Measurements from ENCODE around the gene MIDN. TPM values are rescaled to one million over a fixed set of nuclear protein-coding genes. Genes with fewer than 3 reads are reported as not detected.
A peak's percentile ranks its signal among the peaks of the same experiment; 100 is the strongest.

The MIDN gene
- total and polyA plus RNA-seq, 2 donors (not counting 1 experiment from before 2014, with no cell fraction given), result 12.0 to 18.8 TPM

- H3K27me3 ChIP-seq (ENCODE audit: control insufficient read depth, insufficient read depth, low read length), result no peaks in the 10 kb centered on the region
These were observed 8.3 kb upstream of the MIDN start for GRCh38 chr19:1239796-1240737.

GRCh38 chr19:1240925-1241324, 7.5 kb upstream of the MIDN start:
- peaks cover 23% of the 10 kb centered on the region for H3K4me1 ChIP-seq (ENCODE audit: control insufficient read depth, extremely low read depth, insufficient read depth, low read length)
- peak overlapping the region in 1 of 4 experiments; percentile 75 for H3K4me3 ChIP-seq (replicated peaks in 1 of 4; ENCODE audit: control extremely low read depth in 1 of 4, insufficient read depth in 1 of 4, low read depth in 3 of 4, low read length in 4 of 4)
- no peak for DNase-seq (ENCODE audit: low read depth in 2 of 2)
- peaks cover 6% of the 10 kb centered on the region for H3K36me3 ChIP-seq (ENCODE audit: control insufficient read depth, insufficient read depth, low read length)
- peak overlapping the region; percentile 7 for H3K27ac ChIP-seq (ENCODE audit: insufficient read depth, low read length)
- peaks cover 23% of the 10 kb centered on the region for H3K79me2 ChIP-seq (ENCODE audit: control insufficient read depth, insufficient read depth, low read length)
- H3K9me3 ChIP-seq (ENCODE audit: control insufficient read depth, insufficient read depth, low read depth, low read length), result no peaks in the 10 kb centered on the region
- H3K9ac ChIP-seq (ENCODE audit: insufficient read depth, low read length), result no peak overlapping the region
- H3K4me2 ChIP-seq (ENCODE audit: extremely low read depth, insufficient read depth, low read length), result peak overlapping the region; percentile 58
- no peaks in the 10 kb centered on the region for H3K27me3 ChIP-seq (ENCODE audit: control insufficient read depth, insufficient read depth, low read length)
- TF ChIP-seq CTCF (conservative IDR thresholded peaks at IDR 0.05 in 1 of 2, IDR thresholded peaks at IDR 0.05 in 1 of 2; ENCODE audit: low read depth in 1 of 2, low read length in 2 of 2), result no peak
- TF ChIP-seq EZH2 (IDR thresholded peaks at IDR 0.05; ENCODE audit: low read length, missing control alignments), result no peak
- no peaks in the 10 kb centered on the region for H4K20me1 ChIP-seq (ENCODE audit: control insufficient read depth, extremely low read depth, insufficient read depth, low read length)
- no peak overlapping the region for H2AFZ ChIP-seq (ENCODE audit: low read length)

More at GRCh38 chr19:1239796-1240737, 8.3 kb upstream of the MIDN start:
- Histone ChIP-seq H3K27ac (ENCODE audit: insufficient read depth, low read length) (peak overlapping the region; percentile 81), H4K20me1 (ENCODE audit: control insufficient read depth, extremely low read depth, insufficient read depth, low read length) (no peaks in the 10 kb centered on the region), H3K9me3 (ENCODE audit: control insufficient read depth, insufficient read depth, low read depth, low read length) (no peaks in the 10 kb centered on the region), H3K4me1 (ENCODE audit: control insufficient read depth, extremely low read depth, insufficient read depth, low read length) (peaks cover 19% of the 10 kb centered on the region), H3K4me2 (ENCODE audit: extremely low read depth, insufficient read depth, low read length) (peak overlapping the region; percentile 96), H3K36me3 (ENCODE audit: control insufficient read depth, insufficient read depth, low read length) (peaks cover 7% of the 10 kb centered on the region), H3K79me2 (ENCODE audit: control insufficient read depth, insufficient read depth, low read length) (peaks cover 23% of the 10 kb centered on the region), H3K9ac (ENCODE audit: insufficient read depth, low read length) (peak overlapping the region; percentile 52), H2AFZ (ENCODE audit: low read length) (no peak overlapping the region), H3K4me3 (replicated peaks in 1 of 4; ENCODE audit: control extremely low read depth in 1 of 4, insufficient read depth in 1 of 4, low read depth in 3 of 4, low read length in 4 of 4) (peak overlapping the region in 2 of 4 experiments; percentile 16 to 52)
- peak; percentile 87 to 91 for DNase-seq (ENCODE audit: low read depth in 2 of 2)
- TF ChIP-seq EZH2 (IDR thresholded peaks at IDR 0.05; ENCODE audit: low read length, missing control alignments), result no peak
- TF ChIP-seq CTCF (conservative IDR thresholded peaks at IDR 0.05 in 1 of 2, IDR thresholded peaks at IDR 0.05 in 1 of 2; ENCODE audit: low read depth in 1 of 2, low read length in 2 of 2), result peak; percentile 37 to 55

GRCh38 chr19:1241417-1242095, 6.8 kb upstream of the MIDN start, which contains the start of gene ATP5F1D:
TSS of gene ATP5F1D (plus strand) at chr19:1241751. CDS start at chr19:1241851, 100 bp downstream.
- no peak for TF ChIP-seq EZH2 (IDR thresholded peaks at IDR 0.05; ENCODE audit: low read length, missing control alignments)
- no peak for TF ChIP-seq CTCF (conservative IDR thresholded peaks at IDR 0.05 in 1 of 2, IDR thresholded peaks at IDR 0.05 in 1 of 2; ENCODE audit: low read depth in 1 of 2, low read length in 2 of 2)

More at GRCh38 chr19:1241417-1242095, 6.8 kb upstream of the MIDN start, which contains the start of gene ATP5F1D:
- peak; percentile 93 to 95 for DNase-seq (ENCODE audit: low read depth in 2 of 2)
- H3K36me3 ChIP-seq (ENCODE audit: control insufficient read depth, insufficient read depth, low read length), result peaks cover 7% of the 10 kb centered on the region
- H3K79me2 ChIP-seq (ENCODE audit: control insufficient read depth, insufficient read depth, low read length), result peaks cover 21% of the 10 kb centered on the region
- H4K20me1 ChIP-seq (ENCODE audit: control insufficient read depth, extremely low read depth, insufficient read depth, low read length), result no peaks in the 10 kb centered on the region
- H3K4me2 ChIP-seq (ENCODE audit: extremely low read depth, insufficient read depth, low read length), result peak within 1 kb of the TSS; percentile 83
- H3K4me3 ChIP-seq (replicated peaks in 1 of 4; ENCODE audit: control extremely low read depth in 1 of 4, insufficient read depth in 1 of 4, low read depth in 3 of 4, low read length in 4 of 4), result peak within 1 kb of the TSS; percentile 64 to 83 (median 74)
- H3K27ac ChIP-seq (ENCODE audit: insufficient read depth, low read length), result peak within 1 kb of the TSS; percentile 67
- peak within 1 kb of the TSS; percentile 87 for H3K9ac ChIP-seq (ENCODE audit: insufficient read depth, low read length)
- no peaks in the 10 kb centered on the region for H3K27me3 ChIP-seq (ENCODE audit: control insufficient read depth, insufficient read depth, low read length)
- no peaks in the 10 kb centered on the region for H3K9me3 ChIP-seq (ENCODE audit: control insufficient read depth, insufficient read depth, low read depth, low read length)
- peak within 1 kb of the TSS; percentile 55 for H2AFZ ChIP-seq (ENCODE audit: low read length)
- H3K4me1 ChIP-seq (ENCODE audit: control insufficient read depth, extremely low read depth, insufficient read depth, low read length), result peaks cover 25% of the 10 kb centered on the region
